GM19043 (cell line): Measurements from ENCODE around the gene FGFR1OP2.
"Not testable (repeated sequence)": the region's sequence is repeated elsewhere in the genome, so short reads cannot be mapped to it uniquely, and the experiment has no call there.

Source experiments
- ATAC-seq: cut with Tn5 transposase; IDR thresholded peaks from one replicate; pipeline ENCODE4 v1.9.1; 2021; ENCODE audit warnings: low read depth; ENCODE audit not compliant: unreplicated experiment

FGFR1OP2 gene

GRCh38 chr12:26940516-26941214 lies 2.4 kb downstream of the FGFR1OP2 start:
- no peak for ATAC-seq

- no peak for ATAC-seq
Observed at GRCh38 chr12:26941215-26941594, 2.9 kb downstream of the FGFR1OP2 start.

GRCh38 chr12:26948309-26948708 lies 10.0 kb downstream of the FGFR1OP2 start:
- ATAC-seq, result no peak

GRCh38 chr12:26953447-26953846 lies 15.2 kb downstream of the FGFR1OP2 start:
- no peak for ATAC-seq

GRCh38 chr12:26954027-26954426 lies 15.8 kb downstream of the FGFR1OP2 start:
- ATAC-seq, result no peak

GRCh38 chr12:26961391-26961790 lies 23.1 kb downstream of the FGFR1OP2 start:
- not testable (repeated sequence) for ATAC-seq

- no peak for ATAC-seq
Observed at GRCh38 chr12:26961803-26962202, 23.5 kb downstream of the FGFR1OP2 start.

- ATAC-seq, result no peak
Observed at GRCh38 chr12:26963413-26963812, 25.1 kb downstream of the FGFR1OP2 start.

- ATAC-seq, result no peak
Observed at GRCh38 chr12:26966842-26967241, 28.6 kb downstream of the FGFR1OP2 start.

- ATAC-seq, result no peak
Observed at GRCh38 chr12:26970136-26970535, 31.9 kb downstream of the FGFR1OP2 start.

- ATAC-seq, result peak; percentile 94
Observed at GRCh38 chr12:26971963-26972362, 33.7 kb downstream of the FGFR1OP2 start.

GRCh38 chr12:26976687-26977086 lies 38.4 kb downstream of the FGFR1OP2 start:
- no peak for ATAC-seq

GRCh38 chr12:26978801-26979200 lies 40.5 kb downstream of the FGFR1OP2 start:
- no peak for ATAC-seq

- no peak for ATAC-seq
Observed at GRCh38 chr12:26979733-26980132, 41.5 kb downstream of the FGFR1OP2 start.

GRCh38 chr12:26982866-26983265 lies 44.6 kb downstream of the FGFR1OP2 start:
- ATAC-seq, result no peak

- ATAC-seq, result no peak
Observed at GRCh38 chr12:26987634-26988424, 49.6 kb downstream of the FGFR1OP2 start.

GRCh38 chr12:26988703-26989102 lies 50.4 kb downstream of the FGFR1OP2 start:
- no peak for ATAC-seq

GRCh38 chr12:26989873-26990272 lies 51.6 kb downstream of the FGFR1OP2 start:
- ATAC-seq, result no peak

GRCh38 chr12:26991826-26992225 lies 53.6 kb downstream of the FGFR1OP2 start:
- ATAC-seq, result no peak

GRCh38 chr12:26994109-26994508 lies 55.8 kb downstream of the FGFR1OP2 start:
- no peak for ATAC-seq

- no peak for ATAC-seq
Observed at GRCh38 chr12:26995706-26996105, 57.4 kb downstream of the FGFR1OP2 start.

GRCh38 chr12:26997003-26997402 lies 58.7 kb downstream of the FGFR1OP2 start:
- no peak for ATAC-seq
